Prostate gland (tissue), 2 donors: ENCODE measurements around the gene FAM174C.

Source experiments
- CTCF ChIP-seq, 4 experiments: fragments of 200-600 bp in 2 of 4; fragments of 450-650 bp in 2 of 4; sonication (generic) in 2 of 4; IDR thresholded peaks; 1 replicate in 3 of 4; 2 replicates in 1 of 4; pipeline ENCODE4 v1.5.1; 2016 to 2019; ENCODE audit warnings: antibody characterized with exemption in 4 of 4, mild to moderate bottlenecking in 2 of 4, moderate library complexity in 2 of 4
- POLR2A ChIP-seq: fragments of 450-650 bp; IDR thresholded peaks from one replicate; pipeline ENCODE4 v1.6.1; 2016; ENCODE audit warnings: antibody characterized with exemption, mild to moderate bottlenecking
- POLR2AphosphoS5 ChIP-seq: sonication (generic); formaldehyde crosslinking; IDR thresholded peaks from one replicate; pipeline ENCODE4 v1.6.1; 2017; ENCODE audit warnings: antibody characterized with exemption

GRCh38 chr19:1235625-1236538, 39.4 kb upstream of the FAM174C start:
- TF ChIP-seq POLR2A: no peak
- no peak for TF ChIP-seq CTCF (IDR thresholded peaks at IDR 0.05)
- no peak for TF ChIP-seq POLR2AphosphoS5
